GM23338 (cell line): ENCODE data around the gene NLRP1. TPM values are rescaled to one million over a fixed set of nuclear protein-coding genes. Genes with fewer than 3 reads are reported as not detected.

ENCODE experiments used
- ATAC-seq: fragments of 200-7000 bp; cut with Tn5 transposase; 3 replicates; pipeline ENCODE4 v1.9.1; 2020
- DNase-seq: peaks from one replicate; pipeline ENCODE4 v3.0.0-alpha.2; 2015; ENCODE audit warnings: low spot score
- H2AFZ ChIP-seq: fragments of 200-600 bp; sonication (generic); 2 replicates; pipeline ENCODE4 v1.8.0; 2016; ENCODE audit warnings: antibody characterized with exemption, mild to moderate bottlenecking, moderate library complexity
- H3F3A ChIP-seq: fragments of 200-600 bp; sonication (generic); replicated peaks from 2 replicates; pipeline ENCODE4 v1.8.0; 2017; ENCODE audit warnings: antibody characterized with exemption, mixed run types, low read depth
- H3K27ac ChIP-seq: fragments of 200-600 bp; sonication (generic); 2 replicates; pipeline ENCODE4 v1.6.1; 2016; ENCODE audit warnings: low read depth
- H3K27me3 ChIP-seq: fragments of 200-600 bp; sonication (generic); 2 replicates; pipeline ENCODE4 v1.8.0; 2016; ENCODE audit warnings: mild to moderate bottlenecking, mixed run types, moderate library complexity; ENCODE audit not compliant: insufficient read depth
- H3K36me3 ChIP-seq: fragments of 200-600 bp; sonication (generic); 2 replicates; pipeline ENCODE4 v1.8.0; 2016; ENCODE audit warnings: mild to moderate bottlenecking; ENCODE audit not compliant: insufficient read depth
- H3K4me1 ChIP-seq: fragments of 200-600 bp; sonication (generic); 2 replicates; pipeline ENCODE4 v1.8.0; 2016; ENCODE audit warnings: mild to moderate bottlenecking, moderate library complexity; ENCODE audit not compliant: insufficient read depth
- H3K4me2 ChIP-seq: fragments of 200-600 bp; sonication (generic); 2 replicates; pipeline ENCODE4 v1.7.1; 2017; ENCODE audit warnings: mixed run types
- H3K4me3 ChIP-seq: fragments of 200-600 bp; sonication (generic); 2 replicates; pipeline ENCODE4 v1.6.1; 2016; ENCODE audit warnings: mixed run types
- H3K79me2 ChIP-seq: fragments of 200-600 bp; sonication (generic); replicated peaks from 2 replicates; pipeline ENCODE4 v1.8.0; 2017; ENCODE audit warnings: mild to moderate bottlenecking; ENCODE audit not compliant: insufficient read depth
- H3K9me2 ChIP-seq: fragments of 200-600 bp; sonication (generic); 2 replicates; pipeline ENCODE4 v1.8.0; 2017; ENCODE audit not compliant: insufficient read depth
- H4K20me1 ChIP-seq: fragments of 200-600 bp; sonication (generic); replicated peaks from 2 replicates; pipeline ENCODE4 v1.8.0; 2017; ENCODE audit warnings: mild to moderate bottlenecking; ENCODE audit not compliant: insufficient read depth
- H3K27ac Mint-ChIP-seq: 2 replicates; pipeline ENCODE4 v1.8.0; 2020; ENCODE audit warnings: inconsistent platforms, mild to moderate bottlenecking, moderate library complexity, mixed read lengths
- H3K27me3 Mint-ChIP-seq: 3 replicates; pipeline ENCODE4 v1.8.0; 2022; ENCODE audit warnings: low read depth, mild to moderate bottlenecking, moderate library complexity, mixed read lengths, inconsistent platforms; ENCODE audit not compliant: insufficient read depth, poor library complexity
- H3K36me3 Mint-ChIP-seq: 3 replicates; pipeline ENCODE4 v1.8.0; 2021; ENCODE audit warnings: low read depth, mild to moderate bottlenecking, inconsistent platforms, moderate library complexity, mixed read lengths
- H3K4me1 Mint-ChIP-seq: 3 replicates; pipeline ENCODE4 v1.8.0; 2020; ENCODE audit warnings: mild to moderate bottlenecking, inconsistent platforms, mixed read lengths
- H3K4me3 Mint-ChIP-seq: 3 replicates; pipeline ENCODE4 v1.8.0; 2021; ENCODE audit warnings: moderate library complexity, mild to moderate bottlenecking, inconsistent platforms, mixed read lengths
- H3K9me3 Mint-ChIP-seq: 3 replicates; pipeline ENCODE4 v1.8.0; 2020; ENCODE audit warnings: moderate library complexity, mild to moderate bottlenecking, inconsistent platforms, mixed read lengths
- CREB1 ChIP-seq: fragments of 250-450 bp; sonication (Bioruptor Pico); IDR thresholded peaks from 2 replicates; pipeline ENCODE4 v1.5.0; 2020; ENCODE audit warnings: low read depth, mild to moderate bottlenecking, moderate library complexity
- CTCF ChIP-seq, 2 experiments: fragments of 200-600 bp in 1 of 2; sonication (generic) in 1 of 2; conservative IDR thresholded peaks; 2 replicates each; pipeline versions ENCODE4 v1.5.1 to v1.6.1; 2016 to 2017; ENCODE audit warnings: antibody characterized with exemption in 2 of 2, low read depth in 2 of 2, mild to moderate bottlenecking in 2 of 2, moderate library complexity in 1 of 2
- ETS1 ChIP-seq: IDR thresholded peaks from 2 replicates; pipeline ENCODE4 v1.6.1; 2016; ENCODE audit warnings: antibody characterized with exemption
- EZH2 ChIP-seq: fragments of 200-600 bp; sonication (generic); IDR thresholded peaks from one replicate; pipeline ENCODE4 v1.8.0; 2017; ENCODE audit warnings: antibody characterized with exemption, mild to moderate bottlenecking, low read depth; ENCODE audit not compliant: unreplicated experiment
- EZH2phosphoT487 ChIP-seq: fragments of 200-600 bp; sonication (generic); IDR thresholded peaks from one replicate; pipeline ENCODE4 v1.8.1; 2018; ENCODE audit warnings: antibody characterized with exemption; ENCODE audit not compliant: unreplicated experiment
- JUNB ChIP-seq: IDR thresholded peaks from one replicate; pipeline ENCODE4 v1.6.1; 2016; ENCODE audit warnings: antibody characterized with exemption; ENCODE audit not compliant: unreplicated experiment
- NANOG ChIP-seq: IDR thresholded peaks from 2 replicates; pipeline ENCODE4 v1.6.1; 2016; ENCODE audit warnings: antibody characterized with exemption, borderline replicate concordance
- POLR2AphosphoS5 ChIP-seq: IDR thresholded peaks from 2 replicates; pipeline ENCODE4 v1.6.1; 2016; ENCODE audit warnings: antibody characterized with exemption, low read depth
- REST ChIP-seq: IDR thresholded peaks from one replicate; pipeline ENCODE4 v1.6.1; 2018; ENCODE audit warnings: antibody characterized with exemption; ENCODE audit not compliant: unreplicated experiment
- STAT1 ChIP-seq: IDR thresholded peaks from one replicate; pipeline ENCODE4 v1.6.1; 2016; ENCODE audit warnings: antibody characterized with exemption; ENCODE audit not compliant: unreplicated experiment
- ZNF114 ChIP-seq: fragments of 250-450 bp; sonication (Bioruptor Pico); IDR thresholded peaks from 2 replicates; pipeline ENCODE4 v1.5.0; 2020; ENCODE audit warnings: mild to moderate bottlenecking, moderate library complexity
- ZNF331 ChIP-seq: fragments of 250-450 bp; sonication (Bioruptor Pico); IDR thresholded peaks from 2 replicates; pipeline ENCODE4 v1.5.0; 2020; ENCODE audit warnings: low read depth, mild to moderate bottlenecking, moderate library complexity
- ZNF462 ChIP-seq: fragments of 250-450 bp; sonication (Bioruptor Pico); IDR thresholded peaks from 2 replicates; pipeline ENCODE4 v1.5.0; 2020; ENCODE audit warnings: mild to moderate bottlenecking, moderate library complexity
- polyA plus RNA-seq: library from polyadenylated mRNA; unstranded; fragments of >200 nt; fragmentation: Nextera tagmentation; extraction: Ambion mirVana; gene quantifications from 2 replicates; pipeline ENCODE4 v1.2.1, GENCODE V29; 2016
- total RNA-seq: library from RNA; depleted of rRNA; stranded (reverse); fragments of >200 nt; shearing (Covaris generic); gene quantifications from 2 replicates; pipeline ENCODE4 v1.2.3, GENCODE V29; 2014

The NLRP1 gene
- total and polyA plus RNA-seq, 2 experiments from 2014 or later, result 7.6 to 16.2 TPM

GRCh38 chr17:5581655-5582054 is 2.7 kb downstream of the NLRP1 start:
- peaks cover 15% of the 10 kb centered on the region; the same call in 1 of the 3 replicates for H3K9me3 Mint-ChIP-seq
- peaks cover 6% of the 10 kb centered on the region; the same call in 2 of the 3 replicates for H3K4me1 Mint-ChIP-seq
- no peak overlapping the region for H3K4me3 ChIP-seq
- 0 out of 2 replicates have a peak, but pooled peaks cover 4% of the 10 kb centered on the region for H3K4me1 ChIP-seq
- H3K4me3 Mint-ChIP-seq, result no peak overlapping the region
- no peaks in the 10 kb centered on the region for H3F3A ChIP-seq
- no peaks in the 10 kb centered on the region for H3K36me3 ChIP-seq
- no peaks in the 10 kb centered on the region for H3K9me2 ChIP-seq
- ATAC-seq (no peak), DNase-seq (no peak)
- TF ChIP-seq EZH2phosphoT487 (no peak), NANOG (no peak), ZNF331 (CRISPR knock-in tag) (no peak), STAT1 (no peak), ZNF462 (no peak), POLR2AphosphoS5 (no peak), REST (no peak), CREB1 (CRISPR knock-in tag) (no peak), JUNB (no peak), ETS1 (no peak), EZH2 (no peak), CTCF (conservative IDR thresholded peaks at IDR 0.05; ENCODE audit: low read depth in 2 of 2) (no peak), ZNF114 (CRISPR knock-in tag) (no peak)
- no peak overlapping the region for H2AFZ ChIP-seq
- H3K27ac ChIP-seq, result no peak overlapping the region
- no peaks in the 10 kb centered on the region for H3K36me3 Mint-ChIP-seq
- H3K27me3 Mint-ChIP-seq, result no peaks in the 10 kb centered on the region
- H3K79me2 ChIP-seq, result no peaks in the 10 kb centered on the region
- H3K27ac Mint-ChIP-seq, result no peak overlapping the region
- H4K20me1 ChIP-seq, result no peaks in the 10 kb centered on the region
- no peak overlapping the region for H3K4me2 ChIP-seq
- H3K27me3 ChIP-seq, result no peaks in the 10 kb centered on the region
